Activated CD4-positive, alpha-beta T cell treated with anti-CD3 and anti-CD28 coated beads, Interleukin-2, amount 50 U/mL, for 48 hours (primary cell): Measurements from ENCODE around the gene SIKE1.

Source experiments
- DNase-seq, 2 experiments: peaks; one replicate each; pipeline ENCODE4 v3.0.0-alpha.2; 2020

The SIKE1 gene

GRCh38 chr1:114755006-114755931, 25.2 kb downstream of the SIKE1 start:
- DNase-seq = no peak

- peak; percentile 26 to 42 for DNase-seq
Observed at GRCh38 chr1:114753702-114754101, 26.8 kb downstream of the SIKE1 start.

DNA sequence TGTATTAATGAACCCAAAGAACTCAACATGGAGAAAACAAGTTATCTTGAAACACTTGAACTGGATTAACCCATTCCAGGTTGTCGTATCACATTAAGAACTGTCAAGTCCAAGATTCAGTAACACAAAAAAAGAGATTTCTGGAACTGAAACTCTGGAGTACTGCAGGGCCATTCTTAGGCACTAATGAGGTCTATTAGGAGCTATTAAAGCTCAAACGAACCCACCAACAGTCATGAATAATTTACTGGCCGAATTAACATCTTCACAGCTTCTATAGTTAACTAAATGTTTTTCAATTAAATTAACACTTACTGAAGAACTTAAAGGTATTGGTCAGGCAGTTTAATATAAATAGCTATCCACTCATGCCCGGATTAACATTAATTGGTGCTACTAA, 27.3 kb downstream of the SIKE1 start:
- no peak for DNase-seq

GRCh38 chr1:114750780-114751179, 29.7 kb downstream of the SIKE1 start:
- DNase-seq = no peak

- no peak for DNase-seq
Observed at GRCh38 chr1:114749835-114750234, 30.6 kb downstream of the SIKE1 start.

DNA sequence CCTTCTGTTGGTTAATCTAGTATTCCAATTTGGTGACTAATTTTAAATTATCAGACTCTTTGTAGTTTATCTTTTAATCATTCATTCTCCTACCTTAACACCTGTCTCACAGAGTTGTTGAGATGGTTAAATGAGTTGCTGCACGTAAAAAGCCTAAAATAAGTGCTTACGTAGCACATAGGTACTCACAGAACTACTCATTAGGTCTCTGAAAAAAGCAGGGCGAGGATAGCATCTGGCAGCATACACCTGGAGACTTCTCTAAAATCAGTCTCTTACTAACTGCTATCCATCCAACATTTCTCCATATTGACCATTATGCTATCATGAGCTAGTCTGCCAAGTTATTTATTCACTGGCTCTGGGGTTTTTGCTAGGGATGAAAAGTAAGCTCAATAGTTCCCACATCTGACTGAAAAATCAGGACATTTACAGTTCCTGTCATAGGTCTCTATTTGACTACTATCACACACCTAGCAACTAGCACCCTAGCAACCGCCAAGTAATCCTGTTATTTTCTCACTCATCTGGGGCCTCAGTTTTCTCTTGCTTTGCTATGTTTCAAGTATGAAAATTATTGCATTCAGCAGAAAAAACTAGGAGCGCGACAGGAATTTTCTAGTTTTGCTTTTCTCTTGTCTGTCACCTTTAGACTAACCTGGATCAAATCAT, 33.9 kb downstream of the SIKE1 start:
- DNase-seq = no peak

DNA sequence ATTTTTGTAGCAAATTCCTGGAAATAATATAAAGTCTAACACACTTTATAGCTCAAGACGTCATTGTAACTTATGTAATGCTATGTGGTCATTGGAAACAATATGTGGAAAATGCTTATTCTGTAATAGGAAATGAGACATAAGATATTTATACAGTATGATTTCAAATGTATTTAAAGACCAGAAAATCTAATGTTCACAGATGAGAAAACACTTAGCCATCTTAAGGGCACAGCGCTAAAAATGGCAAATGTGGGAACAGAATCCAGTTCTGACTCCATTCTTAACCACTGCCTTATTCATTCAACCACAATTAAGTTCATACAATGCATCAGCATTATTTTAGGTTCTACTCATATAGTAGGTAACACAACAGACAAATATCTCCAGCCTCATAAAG, 35.2 kb downstream of the SIKE1 start:
- no peak for DNase-seq

DNA sequence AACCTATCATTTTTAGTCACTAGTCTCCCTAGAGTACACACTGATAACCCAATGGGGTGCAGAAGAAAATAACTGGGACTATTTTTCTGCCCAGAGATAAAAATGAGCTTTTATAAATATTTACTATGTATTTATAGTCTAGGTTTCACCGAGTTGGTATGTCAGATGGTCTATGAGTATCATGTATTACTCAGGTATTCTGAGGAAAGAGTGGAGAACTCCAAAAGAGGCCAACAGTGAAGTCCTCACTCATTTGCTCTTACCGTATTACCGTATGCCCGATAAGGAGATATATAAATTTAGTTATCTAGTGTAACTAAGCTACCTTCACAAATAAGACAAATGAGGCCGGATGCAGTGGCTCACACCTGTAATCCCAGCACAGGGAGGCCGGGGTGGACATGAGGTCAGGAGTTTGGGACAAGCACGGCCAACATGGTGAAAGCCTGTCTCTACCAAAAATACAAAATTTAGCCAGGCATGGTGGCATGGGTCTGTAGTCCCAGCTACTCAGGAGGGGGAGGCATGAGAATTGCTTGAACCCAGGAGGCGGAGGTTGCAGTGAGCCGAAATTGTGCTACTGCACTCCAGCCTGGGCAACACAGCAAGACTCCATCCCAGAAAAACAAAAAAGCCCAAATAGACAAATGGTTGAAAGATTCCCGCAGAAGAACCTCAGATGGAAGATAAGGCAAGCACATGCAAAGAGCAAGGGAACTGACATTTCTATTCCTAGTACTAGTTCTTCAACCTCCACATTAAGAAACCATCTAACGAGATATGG, 38.3 kb downstream of the SIKE1 start:
- DNase-seq = no peak

GRCh38 chr1:114740331-114740730, 40.2 kb downstream of the SIKE1 start:
- no peak for DNase-seq

GRCh38 chr1:114737314-114737849, 43.1 kb downstream of the SIKE1 start:
- no peak for DNase-seq

DNA sequence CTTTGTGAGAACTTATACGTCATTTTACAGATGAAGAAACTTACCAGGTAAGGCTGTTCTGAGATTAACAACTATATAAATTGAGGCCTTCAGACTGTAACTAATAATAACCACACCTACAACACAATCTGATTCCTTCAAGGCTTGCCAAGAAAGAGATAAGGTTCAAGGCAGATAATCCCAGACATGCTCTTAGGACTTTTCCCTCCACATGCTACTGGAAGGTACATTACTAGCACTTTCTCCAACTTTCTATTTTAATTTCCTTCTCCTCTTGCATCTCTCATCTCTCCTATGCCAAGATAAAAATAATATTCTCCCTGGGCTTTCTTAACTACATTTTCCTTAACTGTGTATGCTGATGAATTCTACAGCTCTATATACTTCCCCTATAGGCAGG, 45.0 kb downstream of the SIKE1 start:
- DNase-seq = no peak

DNA sequence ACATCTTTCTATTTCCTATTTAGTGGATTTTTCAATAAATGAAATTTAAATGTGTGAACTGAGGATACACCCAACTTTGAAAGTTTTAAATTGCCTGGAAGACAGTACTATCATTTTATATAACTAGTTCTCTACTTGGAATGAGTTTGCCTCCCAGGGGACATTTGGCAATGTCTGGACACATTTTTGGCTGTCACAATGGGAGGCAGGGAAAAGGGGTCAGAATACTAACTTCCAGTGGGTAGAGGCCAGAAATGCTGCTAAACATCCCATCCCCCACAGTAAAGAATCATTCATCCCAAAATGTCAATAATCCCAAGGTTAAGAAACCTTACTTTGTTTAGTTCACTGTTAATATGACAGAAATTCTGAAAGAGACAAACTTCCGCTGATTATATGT, 50.7 kb downstream of the SIKE1 start:
- no peak for DNase-seq

- no peak for DNase-seq
Observed at GRCh38 chr1:114728553-114728952, 51.9 kb downstream of the SIKE1 start.

- DNase-seq = no peak
Observed at GRCh38 chr1:114725230-114725629, 55.3 kb downstream of the SIKE1 start.

DNA sequence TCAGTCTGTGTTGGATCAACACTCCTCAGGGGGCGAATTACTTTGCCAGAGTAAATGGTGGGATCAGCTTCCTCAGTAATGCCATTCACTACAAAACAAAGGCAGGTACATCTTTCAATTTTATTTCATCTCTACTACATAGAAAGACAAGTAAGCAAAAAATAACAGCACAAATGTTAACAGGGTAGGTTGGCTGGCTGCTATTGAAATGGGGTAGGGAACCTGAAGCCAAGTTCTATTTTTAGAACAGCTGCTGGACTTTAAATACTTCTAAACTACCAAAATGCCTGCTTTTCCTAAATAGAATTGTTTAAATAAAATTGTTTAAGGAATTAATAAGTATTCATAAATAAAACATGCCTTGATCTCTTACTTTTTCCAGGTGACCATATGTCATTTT, 56.6 kb downstream of the SIKE1 start:
- DNase-seq = no peak

DNA sequence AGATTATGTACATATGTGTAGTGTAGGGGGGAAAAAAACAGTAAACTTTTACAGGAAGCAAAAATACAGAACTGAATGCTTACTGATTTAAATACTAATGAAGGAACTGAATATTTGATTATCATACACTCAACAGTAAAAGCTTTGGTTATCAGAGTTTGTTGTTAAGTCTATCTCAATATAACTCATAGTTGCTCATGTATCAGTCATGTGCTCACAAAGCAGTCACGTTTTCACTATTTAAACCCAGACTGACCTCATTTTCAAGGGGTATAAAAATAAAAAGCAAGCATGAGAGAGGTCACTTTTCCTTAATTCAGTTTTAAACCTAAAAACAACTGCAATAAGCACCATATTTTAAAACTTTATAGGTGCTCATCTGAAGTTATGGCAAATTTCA, 57.0 kb downstream of the SIKE1 start:
- DNase-seq = no peak

GRCh38 chr1:114720492-114720891, 60.0 kb downstream of the SIKE1 start:
- DNase-seq = no peak
